ENCODE results near the gene TCFL5. TPM values are rescaled to one million over a fixed set of nuclear protein-coding genes. Genes with fewer than 3 reads are reported as not detected.

TCFL5 gene
- total RNA-seq, 1 experiment from 2014 or later = 23.8 TPM

DNA sequence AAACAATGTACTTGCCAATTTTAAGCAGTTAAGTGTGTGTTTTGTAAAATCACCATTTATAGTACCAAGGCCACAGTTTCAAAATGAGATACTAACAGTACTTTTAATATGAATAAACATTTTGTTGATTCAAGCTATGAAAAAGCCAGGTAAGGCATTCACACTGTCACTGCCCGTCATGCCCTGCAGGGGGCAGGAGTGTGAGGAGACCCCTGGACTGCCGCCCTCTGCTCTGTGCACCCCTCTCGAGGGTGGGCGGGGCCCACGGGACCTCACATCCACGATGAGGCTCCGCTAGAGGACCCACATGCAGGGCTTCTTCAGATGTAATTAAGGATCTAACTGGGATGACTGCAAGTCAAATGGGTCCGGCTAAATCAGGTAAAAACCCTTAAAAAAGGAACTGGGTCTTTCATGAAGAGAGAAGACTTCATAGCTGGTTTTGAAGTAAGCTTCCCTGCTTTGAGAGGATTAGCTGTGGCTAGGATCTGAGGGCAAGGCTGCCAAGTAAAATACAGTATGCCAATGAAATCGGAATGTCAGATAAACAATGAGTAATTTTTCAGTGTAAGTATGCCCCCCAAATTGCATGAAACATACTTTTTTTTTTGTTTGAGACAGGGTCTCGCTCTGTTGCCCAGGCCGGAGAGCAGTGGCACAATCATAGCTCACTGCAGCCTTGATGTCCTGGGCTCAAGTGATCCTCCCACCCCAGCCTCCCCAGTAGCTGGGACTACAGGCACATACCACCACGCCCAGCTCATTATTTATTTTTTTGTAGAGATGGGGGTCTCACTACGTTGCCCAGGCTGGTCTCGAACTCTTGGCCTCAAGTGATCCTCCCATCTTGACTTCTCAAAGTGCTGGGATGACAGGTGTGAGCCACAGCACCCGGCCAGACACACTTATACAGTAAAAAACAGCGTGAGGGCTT is 46.0 kb upstream of the TCFL5 start:
- intact Hi-C loops (cut with micrococcal nuclease; ENCODE audit: unreplicated experiment) = no loop called here
- no TSS peak for BruUV-seq (replicated peaks)
- Histone ChIP-seq H3K27me3 (ENCODE audit: control insufficient read depth, insufficient read depth, low read length) (no peaks in the 10 kb centered on the region), H3K4me1 (ENCODE audit: control insufficient read depth, insufficient read depth, low read length) (no peaks in the 10 kb centered on the region), H3K4me3 (ENCODE audit: low read depth in 2 of 2, low read length in 2 of 2) (no peak overlapping the region), H3K27ac (ENCODE audit: low read length) (no peak overlapping the region), H3K9me3 (ENCODE audit: control insufficient read depth, insufficient read depth, low read depth, low read length) (no peaks in the 10 kb centered on the region), H3K36me3 (ENCODE audit: control insufficient read depth, insufficient read depth, low read length) (peaks cover 43% of the 10 kb centered on the region)
- in situ Hi-C loops (cut with HindIII; ENCODE audit: low pct_unique_long_range_greater_than_20kb, low sequenced_read_pairs) = no loop called here
- TF ChIP-seq POLR2AphosphoS5 (IDR thresholded peaks at IDR 0.05; ENCODE audit: low read depth, low read length) = no peak
- no peak for TF ChIP-seq SIN3A (IDR thresholded peaks at IDR 0.05; ENCODE audit: borderline replicate concordance, insufficient read depth, low read depth, low read length)
- no peak for TF ChIP-seq TCF7L2 (IDR thresholded peaks at IDR 0.05; ENCODE audit: low read depth, low read length)
- TF ChIP-seq, protein P1, sequence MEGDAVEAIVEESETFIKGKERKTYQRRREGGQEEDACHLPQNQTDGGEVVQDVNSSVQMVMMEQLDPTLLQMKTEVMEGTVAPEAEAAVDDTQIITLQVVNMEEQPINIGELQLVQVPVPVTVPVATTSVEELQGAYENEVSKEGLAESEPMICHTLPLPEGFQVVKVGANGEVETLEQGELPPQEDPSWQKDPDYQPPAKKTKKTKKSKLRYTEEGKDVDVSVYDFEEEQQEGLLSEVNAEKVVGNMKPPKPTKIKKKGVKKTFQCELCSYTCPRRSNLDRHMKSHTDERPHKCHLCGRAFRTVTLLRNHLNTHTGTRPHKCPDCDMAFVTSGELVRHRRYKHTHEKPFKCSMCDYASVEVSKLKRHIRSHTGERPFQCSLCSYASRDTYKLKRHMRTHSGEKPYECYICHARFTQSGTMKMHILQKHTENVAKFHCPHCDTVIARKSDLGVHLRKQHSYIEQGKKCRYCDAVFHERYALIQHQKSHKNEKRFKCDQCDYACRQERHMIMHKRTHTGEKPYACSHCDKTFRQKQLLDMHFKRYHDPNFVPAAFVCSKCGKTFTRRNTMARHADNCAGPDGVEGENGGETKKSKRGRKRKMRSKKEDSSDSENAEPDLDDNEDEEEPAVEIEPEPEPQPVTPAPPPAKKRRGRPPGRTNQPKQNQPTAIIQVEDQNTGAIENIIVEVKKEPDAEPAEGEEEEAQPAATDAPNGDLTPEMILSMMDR (IDR thresholded peaks at IDR 0.05) = no peak; the same call in none of the 2 replicates
- TF ChIP-seq, protein P2, sequence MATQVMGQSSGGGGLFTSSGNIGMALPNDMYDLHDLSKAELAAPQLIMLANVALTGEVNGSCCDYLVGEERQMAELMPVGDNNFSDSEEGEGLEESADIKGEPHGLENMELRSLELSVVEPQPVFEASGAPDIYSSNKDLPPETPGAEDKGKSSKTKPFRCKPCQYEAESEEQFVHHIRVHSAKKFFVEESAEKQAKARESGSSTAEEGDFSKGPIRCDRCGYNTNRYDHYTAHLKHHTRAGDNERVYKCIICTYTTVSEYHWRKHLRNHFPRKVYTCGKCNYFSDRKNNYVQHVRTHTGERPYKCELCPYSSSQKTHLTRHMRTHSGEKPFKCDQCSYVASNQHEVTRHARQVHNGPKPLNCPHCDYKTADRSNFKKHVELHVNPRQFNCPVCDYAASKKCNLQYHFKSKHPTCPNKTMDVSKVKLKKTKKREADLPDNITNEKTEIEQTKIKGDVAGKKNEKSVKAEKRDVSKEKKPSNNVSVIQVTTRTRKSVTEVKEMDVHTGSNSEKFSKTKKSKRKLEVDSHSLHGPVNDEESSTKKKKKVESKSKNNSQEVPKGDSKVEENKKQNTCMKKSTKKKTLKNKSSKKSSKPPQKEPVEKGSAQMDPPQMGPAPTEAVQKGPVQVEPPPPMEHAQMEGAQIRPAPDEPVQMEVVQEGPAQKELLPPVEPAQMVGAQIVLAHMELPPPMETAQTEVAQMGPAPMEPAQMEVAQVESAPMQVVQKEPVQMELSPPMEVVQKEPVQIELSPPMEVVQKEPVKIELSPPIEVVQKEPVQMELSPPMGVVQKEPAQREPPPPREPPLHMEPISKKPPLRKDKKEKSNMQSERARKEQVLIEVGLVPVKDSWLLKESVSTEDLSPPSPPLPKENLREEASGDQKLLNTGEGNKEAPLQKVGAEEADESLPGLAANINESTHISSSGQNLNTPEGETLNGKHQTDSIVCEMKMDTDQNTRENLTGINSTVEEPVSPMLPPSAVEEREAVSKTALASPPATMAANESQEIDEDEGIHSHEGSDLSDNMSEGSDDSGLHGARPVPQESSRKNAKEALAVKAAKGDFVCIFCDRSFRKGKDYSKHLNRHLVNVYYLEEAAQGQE (IDR thresholded peaks at IDR 0.05; ENCODE audit: insufficient read depth in 1 of 2, low read depth in 2 of 2, low read length in 1 of 2) = no peak
- ChIA-PET CTCF (interaction anchor here (0.6 to 1.1 kb wide), 3 partner anchors 8 to 11 kb away, joined by 3 to 4 read pairs (median 3); no protein-coding TSS in a partner anchor), POLR2A (no interaction called here)
- ATAC-seq (peak; percentile 51; the same call in 1 of the 2 replicates), DNase-seq (ENCODE audit: low read depth, low spot score) (no peak)

DNA sequence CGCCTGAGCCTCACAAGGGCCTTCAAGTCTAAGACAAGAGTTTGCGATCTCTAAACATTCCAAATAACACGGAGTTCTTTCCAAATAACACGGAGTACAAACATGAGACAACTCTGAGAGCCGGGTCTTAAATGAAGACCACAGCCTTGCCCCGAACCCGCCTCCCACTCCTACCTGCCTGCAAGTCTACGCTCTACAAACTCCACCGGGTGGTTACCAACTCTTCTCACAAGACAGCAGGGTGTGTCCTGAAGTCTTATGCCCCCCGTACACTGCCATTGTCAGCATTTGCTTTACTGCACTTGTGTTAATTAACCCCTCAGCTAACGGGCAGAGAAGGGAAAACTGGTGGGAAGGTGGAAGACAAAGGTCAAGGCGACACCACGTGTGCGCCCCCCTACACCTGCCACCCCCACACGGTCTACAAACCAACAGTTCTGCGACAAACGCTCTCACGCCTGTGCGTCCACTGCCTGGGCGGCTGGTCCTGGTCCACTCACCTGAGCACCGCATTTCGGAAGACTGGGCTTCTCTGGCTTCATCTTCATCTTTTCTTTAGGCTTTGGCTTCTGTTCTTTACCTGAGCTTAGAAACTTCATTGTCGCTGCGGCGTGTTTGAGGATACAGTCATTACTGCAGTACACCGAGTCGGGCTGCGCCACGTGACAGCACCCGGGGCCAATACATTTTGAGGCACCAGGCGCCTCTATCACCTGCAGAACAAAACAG is 45.2 kb upstream of the TCFL5 start:
- Histone ChIP-seq H3K27ac (ENCODE audit: low read length) (no peak overlapping the region), H3K36me3 (ENCODE audit: control insufficient read depth, insufficient read depth, low read length) (peaks cover 49% of the 10 kb centered on the region), H3K9me3 (ENCODE audit: control insufficient read depth, insufficient read depth, low read depth, low read length) (no peaks in the 10 kb centered on the region), H3K27me3 (ENCODE audit: control insufficient read depth, insufficient read depth, low read length) (no peaks in the 10 kb centered on the region), H3K4me1 (ENCODE audit: control insufficient read depth, insufficient read depth, low read length) (no peaks in the 10 kb centered on the region), H3K4me3 (ENCODE audit: low read depth in 2 of 2, low read length in 2 of 2) (no peak overlapping the region)
- in situ Hi-C loops (cut with HindIII; ENCODE audit: low pct_unique_long_range_greater_than_20kb, low sequenced_read_pairs) = no loop called here
- POLR2A ChIA-PET = no interaction called here
- TF ChIP-seq, protein P2 (IDR thresholded peaks at IDR 0.05; ENCODE audit: insufficient read depth in 1 of 2, low read depth in 2 of 2, low read length in 1 of 2) = no peak
- TF ChIP-seq POLR2AphosphoS5 (IDR thresholded peaks at IDR 0.05; ENCODE audit: low read depth, low read length) = no peak
- TF ChIP-seq TCF7L2 (IDR thresholded peaks at IDR 0.05; ENCODE audit: low read depth, low read length) = no peak
- no peak for TF ChIP-seq SIN3A (IDR thresholded peaks at IDR 0.05; ENCODE audit: borderline replicate concordance, insufficient read depth, low read depth, low read length)
- TF ChIP-seq, protein P1 (IDR thresholded peaks at IDR 0.05) = no peak
- intact Hi-C loops (cut with micrococcal nuclease; ENCODE audit: unreplicated experiment) = no loop called here
- ATAC-seq (no peak), DNase-seq (ENCODE audit: low read depth, low spot score) (no peak)
- CTCF ChIA-PET = interaction anchor here (0.6 to 1.1 kb wide), 2 partner anchors 9 to 12 kb away, joined by 3 to 4 read pairs; no protein-coding TSS in a partner anchor
- no TSS peak for BruUV-seq (replicated peaks)
